SKM-1 treated with dmso at 0.1 percent for 144 hours (cell line): ENCODE results near the gene RBBP8NL.

ENCODE experiments used
- DNase-seq: peaks from one replicate; lab custom pipeline; 2025; ENCODE audit not compliant: unreplicated experiment; lab: John Stamatoyannopoulos, UW

RBBP8NL gene

DNA sequence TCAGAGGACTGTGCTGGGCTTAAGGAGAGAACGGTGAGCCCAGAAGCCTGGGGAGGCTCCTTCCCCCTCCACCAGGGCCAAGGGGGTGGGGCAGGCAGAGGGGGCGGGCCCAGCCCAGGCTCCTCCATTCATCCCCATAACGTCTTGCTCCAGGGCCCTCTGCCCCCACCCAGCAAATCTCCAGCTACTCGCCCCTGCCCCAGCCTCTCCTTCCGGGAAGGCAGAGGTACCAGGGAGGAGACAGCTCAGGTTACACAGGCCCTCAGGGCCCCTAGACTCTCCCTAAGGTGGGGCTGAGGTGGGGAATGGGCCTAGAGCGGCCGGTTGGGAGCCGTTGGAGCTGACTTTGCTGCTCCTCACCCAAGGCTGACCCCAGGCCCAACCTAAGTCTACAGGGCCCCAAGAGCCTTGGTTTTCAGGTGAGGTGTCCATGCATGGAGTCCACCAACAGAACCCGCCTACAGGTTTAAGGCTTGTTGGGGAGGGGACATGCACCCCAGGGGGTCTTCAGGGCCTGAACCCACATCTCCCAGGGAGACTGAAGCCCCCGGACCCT lies 61.4 kb downstream of the RBBP8NL start:
- DNase-seq: no peak

GRCh38 chr20:62364911-62365736 lies 62.2 kb downstream of the RBBP8NL start:
- DNase-seq: no peak

GRCh38 chr20:62363920-62364851 lies 63.2 kb downstream of the RBBP8NL start:
- no peak for DNase-seq

DNA sequence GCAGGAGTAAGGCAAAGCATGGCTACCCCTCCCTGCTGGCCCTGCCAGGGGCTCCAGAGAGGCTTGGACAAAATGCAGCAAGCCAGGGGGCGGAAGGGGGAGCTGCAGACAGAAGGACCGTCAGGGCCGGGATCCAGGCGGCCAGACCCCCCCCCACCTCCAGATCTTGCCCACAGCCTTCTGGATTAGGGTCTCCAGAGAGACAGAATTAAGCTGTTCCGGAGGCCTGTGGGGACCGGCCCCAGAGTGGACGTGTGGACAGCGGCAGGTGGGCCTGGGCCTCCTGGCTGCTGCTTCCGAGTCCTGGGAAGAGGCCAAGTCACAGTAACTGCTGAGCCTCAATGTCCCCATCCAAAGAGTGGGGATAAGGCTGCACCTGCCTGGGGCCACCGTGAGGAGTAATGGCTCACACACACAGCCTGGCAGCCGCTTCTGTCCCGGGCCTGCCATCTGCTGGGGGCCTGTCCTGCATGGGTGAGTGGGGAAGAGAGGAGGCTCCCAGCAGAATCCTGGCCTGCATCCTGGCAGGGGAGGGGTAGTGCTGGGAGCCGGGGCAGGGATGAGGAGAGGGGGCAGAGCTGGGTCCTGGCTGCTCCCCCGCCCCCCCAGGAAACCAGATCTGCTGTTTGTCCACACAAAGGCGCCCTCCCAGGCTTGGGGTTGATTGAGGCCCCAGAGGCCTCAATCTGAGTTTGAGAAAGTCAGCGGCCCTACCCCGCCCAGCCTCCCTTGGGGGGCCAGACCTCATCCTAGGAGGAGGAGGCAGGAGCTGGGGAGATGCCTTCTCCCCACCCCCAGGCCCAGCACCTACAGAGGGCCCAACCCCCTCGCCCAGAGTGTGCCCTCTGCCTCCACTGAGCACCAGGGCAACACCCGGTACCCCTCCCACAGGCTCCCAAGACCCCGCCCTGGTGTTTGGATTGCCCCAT lies 64.1 kb downstream of the RBBP8NL start:
- DNase-seq: no peak

DNA sequence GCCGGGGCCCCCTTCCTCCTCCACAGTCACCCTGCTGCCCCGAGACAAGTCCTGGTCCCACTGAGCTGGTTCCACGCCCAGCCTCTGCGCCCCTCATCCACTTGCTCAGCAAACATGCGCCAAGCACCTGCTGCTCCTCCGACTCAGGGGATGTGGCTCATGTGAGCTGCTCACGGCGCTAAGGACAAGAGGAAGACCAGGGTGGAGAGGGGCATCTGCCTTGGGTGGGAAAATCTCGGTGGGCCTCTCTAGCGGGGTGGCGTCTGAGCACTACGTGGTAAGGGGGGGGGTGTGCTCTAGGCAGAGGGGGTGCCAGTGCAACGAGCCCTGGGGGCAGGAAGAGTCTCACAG lies 64.8 kb downstream of the RBBP8NL start:
- no peak for DNase-seq

- no peak for DNase-seq
Observed at GRCh38 chr20:62361799-62362589, 65.3 kb downstream of the RBBP8NL start.

- no peak for DNase-seq
Observed at GRCh38 chr20:62360854-62361798, 66.2 kb downstream of the RBBP8NL start.
